ENCODE measurements around the gene OR52E2. TPM values are rescaled to one million over a fixed set of nuclear protein-coding genes. Genes with fewer than 3 reads are reported as not detected.

The OR52E2 gene
- total RNA-seq, 2 experiments from 2014 or later: not detected

- Mint-ChIP-seq H3K36me3 (ENCODE audit: low read depth) (no peaks in the 10 kb centered on the region), H3K9me3 (peaks cover 10% of the 10 kb centered on the region), H3K27ac (no peak overlapping the region), H3K4me1 (ENCODE audit: low read depth) (no peaks in the 10 kb centered on the region), H3K4me3 (no peak overlapping the region), H3K27me3 (peaks cover 5% of the 10 kb centered on the region)
- no peak for TF ChIP-seq CTCF (IDR thresholded peaks at IDR 0.05)
- H3K4me3 ChIP-seq (ENCODE audit: low read length): no peak overlapping the region
- peaks cover 16 to 25% of the 10 kb centered on the region in 2 experiments for H3K9me3 ChIP-seq (ENCODE audit: control insufficient read depth in 1 of 2, insufficient read depth in 1 of 2, low read length in 2 of 2)
- H3K36me3 ChIP-seq (ENCODE audit: insufficient read depth, low read length): no peaks in the 10 kb centered on the region
- no peaks in the 10 kb centered on the region for H3K4me1 ChIP-seq (ENCODE audit: insufficient read depth, low read length)
- ChIA-PET POLR2A (no interaction called here), CTCF (no interaction called here)
- ATAC-seq (ENCODE audit: poor library complexity) (no peak), DNase-seq (no peak)
- H3K27me3 ChIP-seq (ENCODE audit: control insufficient read depth in 1 of 2, insufficient read depth in 2 of 2, low read length in 2 of 2): no peaks in the 10 kb centered on the region
- no peak overlapping the region for H3K27ac ChIP-seq (ENCODE audit: low read depth in 1 of 2, low read length in 2 of 2)
- intact Hi-C loops (cut with DNase I, micrococcal nuclease): no loop called here
Observed at GRCh38 chr11:5021996-5022395, 37.4 kb downstream of the OR52E2 start.

- DNase-seq (no peak), ATAC-seq (ENCODE audit: poor library complexity) (no peak)
- H3K4me3 Mint-ChIP-seq: no peak overlapping the region
- intact Hi-C loops (cut with DNase I, micrococcal nuclease): no loop called here
- H3K27me3 Mint-ChIP-seq: no peaks in the 10 kb centered on the region
- H3K36me3 Mint-ChIP-seq (ENCODE audit: low read depth): no peaks in the 10 kb centered on the region
- no peaks in the 10 kb centered on the region for H3K36me3 ChIP-seq (ENCODE audit: insufficient read depth, low read length)
- TF ChIP-seq CTCF (IDR thresholded peaks at IDR 0.05): no peak
- no peak overlapping the region for H3K4me3 ChIP-seq (ENCODE audit: low read length)
- no peaks in the 10 kb centered on the region for H3K9me3 ChIP-seq (ENCODE audit: control insufficient read depth in 1 of 2, insufficient read depth in 1 of 2, low read length in 2 of 2)
- CTCF ChIA-PET: no interaction called here
- POLR2A ChIA-PET: no interaction called here
- no peaks in the 10 kb centered on the region for H3K4me1 Mint-ChIP-seq (ENCODE audit: low read depth)
- no peaks in the 10 kb centered on the region for H3K4me1 ChIP-seq (ENCODE audit: insufficient read depth, low read length)
- no peak overlapping the region for H3K27ac ChIP-seq (ENCODE audit: low read depth in 1 of 2, low read length in 2 of 2)
- H3K27ac Mint-ChIP-seq: no peak overlapping the region
- peaks cover 2% of the 10 kb centered on the region for H3K9me3 Mint-ChIP-seq
- no peaks in the 10 kb centered on the region for H3K27me3 ChIP-seq (ENCODE audit: control insufficient read depth in 1 of 2, insufficient read depth in 2 of 2, low read length in 2 of 2)
Observed at GRCh38 chr11:5013012-5013411, 46.4 kb downstream of the OR52E2 start.

GRCh38 chr11:5011254-5011653, 48.2 kb downstream of the OR52E2 start:
- Mint-ChIP-seq H3K36me3 (ENCODE audit: low read depth) (no peaks in the 10 kb centered on the region), H3K4me3 (no peak overlapping the region), H3K27ac (no peak overlapping the region), H3K9me3 (peaks cover 2% of the 10 kb centered on the region), H3K4me1 (ENCODE audit: low read depth) (no peaks in the 10 kb centered on the region), H3K27me3 (no peaks in the 10 kb centered on the region)
- intact Hi-C loops (cut with DNase I, micrococcal nuclease): no loop called here
- H3K27me3 ChIP-seq (ENCODE audit: control insufficient read depth in 1 of 2, insufficient read depth in 2 of 2, low read length in 2 of 2): no peaks in the 10 kb centered on the region
- H3K36me3 ChIP-seq (ENCODE audit: insufficient read depth, low read length): no peaks in the 10 kb centered on the region
- ATAC-seq (ENCODE audit: poor library complexity): no peak
- no peak for TF ChIP-seq CTCF (IDR thresholded peaks at IDR 0.05)
- POLR2A ChIA-PET: no interaction called here
- no peak for DNase-seq
- H3K4me1 ChIP-seq (ENCODE audit: insufficient read depth, low read length): no peaks in the 10 kb centered on the region
- no peaks in the 10 kb centered on the region for H3K9me3 ChIP-seq (ENCODE audit: control insufficient read depth in 1 of 2, insufficient read depth in 1 of 2, low read length in 2 of 2)
- no peak overlapping the region for H3K27ac ChIP-seq (ENCODE audit: low read depth in 1 of 2, low read length in 2 of 2)
- CTCF ChIA-PET: no interaction called here
- H3K4me3 ChIP-seq (ENCODE audit: low read length): no peak overlapping the region

Other genes with a start within 250 kb of the OR52E2 start
- not detected for gene OR51F2, start 238.3 kb downstream of the OR52E2 start, total RNA-seq
- not detected for gene OR51S1, start 210.4 kb downstream of the OR52E2 start, total RNA-seq
- gene OR51T1, start 177.7 kb downstream of the OR52E2 start, total RNA-seq: not detected
- gene OR51A7, start 155.8 kb downstream of the OR52E2 start, total RNA-seq: not detected
- not detected for gene OR51G2, start 140.3 kb downstream of the OR52E2 start, total RNA-seq
- not detected for gene OR51G1, start 135.3 kb downstream of the OR52E2 start, total RNA-seq
- gene OR51A4, start 112.0 kb downstream of the OR52E2 start, total RNA-seq: not detected
- gene OR51A2, start 103.9 kb downstream of the OR52E2 start, total RNA-seq: not detected
- gene OR51L1, start 64.8 kb downstream of the OR52E2 start, total RNA-seq: not detected
- not detected for gene OR52J3, start 13.1 kb downstream of the OR52E2 start, total RNA-seq
- gene OR52E1, start 9.9 kb upstream of the OR52E2 start, total RNA-seq: not detected
- gene OR52A5, start 78.7 kb upstream of the OR52E2 start, total RNA-seq: not detected
- gene OR52A1, start 95.1 kb upstream of the OR52E2 start, total RNA-seq: not detected
- not detected for gene OR51V1, start 141.1 kb upstream of the OR52E2 start, total RNA-seq
- gene HBB, start 167.4 kb upstream of the OR52E2 start, total RNA-seq: under 1 TPM in 1 of 2 experiments, not detected in 1; 0.45 TPM
- not detected for gene HBD, start 174.9 kb upstream of the OR52E2 start, total RNA-seq
- not detected for gene HBG1, start 190.2 kb upstream of the OR52E2 start, total RNA-seq
- not detected for gene HBG2, start 195.2 kb upstream of the OR52E2 start, total RNA-seq
- not detected for gene HBE1, start 210.3 kb upstream of the OR52E2 start, total RNA-seq
- gene OR51B4, start 242.3 kb upstream of the OR52E2 start, total RNA-seq: not detected

All from CD4-positive, alpha-beta T cell (primary cell).